GM12801 (cell line): ENCODE data around the gene S100PBP.

Source experiments
- CTCF ChIP-seq: IDR thresholded peaks from one replicate; pipeline ENCODE4 v1.5.1; 2011; ENCODE audit warnings: control low read depth; ENCODE audit not compliant: insufficient read length; ENCODE audit errors: extremely low read depth

The S100PBP gene

GRCh38 chr1:32888134-32888533 is 70.7 kb downstream of the S100PBP start:
- TF ChIP-seq CTCF, result no peak

- no peak for TF ChIP-seq CTCF
These were observed 71.4 kb downstream of the S100PBP start for GRCh38 chr1:32888677-32889420.

GRCh38 chr1:32889731-32890278 is 72.4 kb downstream of the S100PBP start:
- TF ChIP-seq CTCF, result no peak

GRCh38 chr1:32890516-32891240 is 73.2 kb downstream of the S100PBP start:
- TF ChIP-seq CTCF, result no peak

GRCh38 chr1:32891241-32891570 is 73.8 kb downstream of the S100PBP start:
- no peak for TF ChIP-seq CTCF

GRCh38 chr1:32891630-32892029 is 74.2 kb downstream of the S100PBP start:
- TF ChIP-seq CTCF, result no peak

GRCh38 chr1:32892368-32893197 is 75.1 kb downstream of the S100PBP start:
- no peak for TF ChIP-seq CTCF
